ENCODE data around the gene CIAO2A.

Gene CIAO2A

GRCh38 chr15:64051093-64051402 is 42.6 kb downstream of the CIAO2A start:
- no peak overlapping the region for H3K27ac ChIP-seq (replicated peaks)
- TF ChIP-seq SPI1 (IDR thresholded peaks at IDR 0.05; ENCODE audit: borderline replicate concordance, low read depth) = no peak
- no peak for TF ChIP-seq POLR2AphosphoS5 (IDR thresholded peaks at IDR 0.05; ENCODE audit: low read depth)
- TF ChIP-seq, protein P1, sequence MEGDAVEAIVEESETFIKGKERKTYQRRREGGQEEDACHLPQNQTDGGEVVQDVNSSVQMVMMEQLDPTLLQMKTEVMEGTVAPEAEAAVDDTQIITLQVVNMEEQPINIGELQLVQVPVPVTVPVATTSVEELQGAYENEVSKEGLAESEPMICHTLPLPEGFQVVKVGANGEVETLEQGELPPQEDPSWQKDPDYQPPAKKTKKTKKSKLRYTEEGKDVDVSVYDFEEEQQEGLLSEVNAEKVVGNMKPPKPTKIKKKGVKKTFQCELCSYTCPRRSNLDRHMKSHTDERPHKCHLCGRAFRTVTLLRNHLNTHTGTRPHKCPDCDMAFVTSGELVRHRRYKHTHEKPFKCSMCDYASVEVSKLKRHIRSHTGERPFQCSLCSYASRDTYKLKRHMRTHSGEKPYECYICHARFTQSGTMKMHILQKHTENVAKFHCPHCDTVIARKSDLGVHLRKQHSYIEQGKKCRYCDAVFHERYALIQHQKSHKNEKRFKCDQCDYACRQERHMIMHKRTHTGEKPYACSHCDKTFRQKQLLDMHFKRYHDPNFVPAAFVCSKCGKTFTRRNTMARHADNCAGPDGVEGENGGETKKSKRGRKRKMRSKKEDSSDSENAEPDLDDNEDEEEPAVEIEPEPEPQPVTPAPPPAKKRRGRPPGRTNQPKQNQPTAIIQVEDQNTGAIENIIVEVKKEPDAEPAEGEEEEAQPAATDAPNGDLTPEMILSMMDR (IDR thresholded peaks at IDR 0.05; ENCODE audit: insufficient read depth, low read length) = no peak
- TF ChIP-seq GABPA (IDR thresholded peaks at IDR 0.05; ENCODE audit: low read depth) = no peak
- TF ChIP-seq, protein P2, sequence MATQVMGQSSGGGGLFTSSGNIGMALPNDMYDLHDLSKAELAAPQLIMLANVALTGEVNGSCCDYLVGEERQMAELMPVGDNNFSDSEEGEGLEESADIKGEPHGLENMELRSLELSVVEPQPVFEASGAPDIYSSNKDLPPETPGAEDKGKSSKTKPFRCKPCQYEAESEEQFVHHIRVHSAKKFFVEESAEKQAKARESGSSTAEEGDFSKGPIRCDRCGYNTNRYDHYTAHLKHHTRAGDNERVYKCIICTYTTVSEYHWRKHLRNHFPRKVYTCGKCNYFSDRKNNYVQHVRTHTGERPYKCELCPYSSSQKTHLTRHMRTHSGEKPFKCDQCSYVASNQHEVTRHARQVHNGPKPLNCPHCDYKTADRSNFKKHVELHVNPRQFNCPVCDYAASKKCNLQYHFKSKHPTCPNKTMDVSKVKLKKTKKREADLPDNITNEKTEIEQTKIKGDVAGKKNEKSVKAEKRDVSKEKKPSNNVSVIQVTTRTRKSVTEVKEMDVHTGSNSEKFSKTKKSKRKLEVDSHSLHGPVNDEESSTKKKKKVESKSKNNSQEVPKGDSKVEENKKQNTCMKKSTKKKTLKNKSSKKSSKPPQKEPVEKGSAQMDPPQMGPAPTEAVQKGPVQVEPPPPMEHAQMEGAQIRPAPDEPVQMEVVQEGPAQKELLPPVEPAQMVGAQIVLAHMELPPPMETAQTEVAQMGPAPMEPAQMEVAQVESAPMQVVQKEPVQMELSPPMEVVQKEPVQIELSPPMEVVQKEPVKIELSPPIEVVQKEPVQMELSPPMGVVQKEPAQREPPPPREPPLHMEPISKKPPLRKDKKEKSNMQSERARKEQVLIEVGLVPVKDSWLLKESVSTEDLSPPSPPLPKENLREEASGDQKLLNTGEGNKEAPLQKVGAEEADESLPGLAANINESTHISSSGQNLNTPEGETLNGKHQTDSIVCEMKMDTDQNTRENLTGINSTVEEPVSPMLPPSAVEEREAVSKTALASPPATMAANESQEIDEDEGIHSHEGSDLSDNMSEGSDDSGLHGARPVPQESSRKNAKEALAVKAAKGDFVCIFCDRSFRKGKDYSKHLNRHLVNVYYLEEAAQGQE (IDR thresholded peaks at IDR 0.05; ENCODE audit: insufficient replicate concordance, low read depth) = no peak
- no peaks in the 10 kb centered on the region for H3K27me3 ChIP-seq (ENCODE audit: insufficient read depth, poor library complexity, severe bottlenecking)
- DNase-seq (ENCODE audit: low read depth in 1 of 2, low spot score in 1 of 2) = no peak
- H3K4me3 ChIP-seq (replicated peaks; ENCODE audit: insufficient read depth, low read length) = no peak overlapping the region

DNA sequence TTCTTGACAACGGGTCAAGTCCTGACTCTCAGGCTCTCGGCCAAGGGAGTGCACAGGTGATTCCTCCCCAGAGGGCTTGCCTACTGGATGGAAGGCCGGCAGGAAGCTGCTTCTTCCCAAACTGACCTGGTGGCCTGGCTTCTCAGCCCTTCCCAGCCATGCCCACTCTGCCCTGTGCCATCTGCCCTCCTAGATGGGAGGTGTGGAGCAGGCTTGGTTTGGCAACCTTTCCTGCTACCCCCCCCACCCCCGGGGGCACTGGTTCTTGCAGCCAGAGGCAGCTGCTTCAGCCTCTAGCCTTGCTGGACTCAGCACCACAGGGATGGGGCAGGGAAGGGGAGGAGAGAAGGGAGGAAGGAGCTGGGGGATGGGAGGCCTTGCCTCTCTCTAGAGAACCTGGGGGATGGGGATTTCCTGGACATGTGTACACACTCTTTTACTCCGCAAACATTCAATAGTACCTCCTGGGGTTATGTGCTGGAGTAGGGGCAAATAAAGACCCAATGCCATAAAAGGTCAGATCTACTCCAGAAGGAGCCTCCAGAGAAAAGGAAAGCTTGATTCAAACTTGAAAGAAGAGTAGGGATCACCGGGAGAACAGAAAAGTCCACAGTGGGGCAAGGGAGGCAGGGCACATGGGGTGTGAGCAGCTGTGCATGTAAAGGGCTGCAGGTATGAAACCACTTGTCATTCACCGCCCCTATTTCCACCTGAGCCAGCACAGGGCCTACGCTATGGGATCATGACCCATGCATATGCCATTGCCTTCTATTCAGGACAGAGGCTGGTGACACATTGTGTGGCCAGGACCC is 43.2 kb downstream of the CIAO2A start:
- no peak for DNase-seq (ENCODE audit: low read depth in 1 of 2, low spot score in 1 of 2)
- Histone ChIP-seq H3K27ac (replicated peaks) (no peak overlapping the region), H3K4me3 (replicated peaks; ENCODE audit: insufficient read depth, low read length) (no peak overlapping the region), H3K27me3 (ENCODE audit: insufficient read depth, poor library complexity, severe bottlenecking) (no peaks in the 10 kb centered on the region)
- TF ChIP-seq SPI1 (IDR thresholded peaks at IDR 0.05; ENCODE audit: borderline replicate concordance, low read depth) (no peak), POLR2AphosphoS5 (IDR thresholded peaks at IDR 0.05; ENCODE audit: low read depth) (no peak), GABPA (IDR thresholded peaks at IDR 0.05; ENCODE audit: low read depth) (no peak)
- TF ChIP-seq, protein P2 (IDR thresholded peaks at IDR 0.05; ENCODE audit: insufficient replicate concordance, low read depth) = no peak
- TF ChIP-seq, protein P1 (IDR thresholded peaks at IDR 0.05; ENCODE audit: insufficient read depth, low read length) = no peak

DNA sequence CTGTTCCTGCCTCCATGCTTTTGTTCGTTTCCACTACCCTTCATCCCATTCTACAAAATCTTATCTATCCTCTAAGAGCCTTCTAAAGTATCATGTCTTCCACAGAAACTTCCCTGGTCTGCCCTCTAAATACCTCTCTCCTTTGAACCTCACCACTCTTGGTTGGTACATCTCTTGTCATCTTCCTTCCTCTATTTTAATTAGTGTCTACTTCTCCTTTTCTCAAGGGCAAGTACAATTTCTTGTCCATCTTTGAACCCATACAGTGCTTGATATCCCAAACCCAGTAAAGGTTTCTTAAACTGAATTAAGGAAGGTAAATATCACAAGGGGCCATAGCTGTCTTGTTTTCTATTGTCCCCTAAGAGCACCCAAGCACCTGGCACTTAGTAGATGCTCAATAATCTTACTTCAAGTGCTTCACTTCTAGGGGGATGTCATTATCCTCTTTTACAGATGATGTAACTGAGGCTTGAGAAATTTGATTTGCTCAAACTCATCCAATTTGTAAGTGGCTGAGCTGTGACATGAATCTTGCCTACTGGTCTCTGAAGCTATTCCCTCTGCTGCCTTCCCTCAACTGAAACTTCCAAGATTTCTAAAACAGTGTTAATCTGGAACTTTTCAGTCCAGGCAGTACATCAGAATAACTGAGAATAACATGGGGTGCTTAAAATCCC is 44.7 kb downstream of the CIAO2A start:
- no peaks in the 10 kb centered on the region for H3K27me3 ChIP-seq (ENCODE audit: insufficient read depth, poor library complexity, severe bottlenecking)
- H3K27ac ChIP-seq (replicated peaks) = peak overlapping the region; percentile 15; the same call in 1 of the 2 replicates
- no peak overlapping the region for H3K4me3 ChIP-seq (replicated peaks; ENCODE audit: insufficient read depth, low read length)
- DNase-seq (ENCODE audit: low read depth in 1 of 2, low spot score in 1 of 2) = peak in 1 of 2 experiments; percentile 58
- TF ChIP-seq, protein P1 (IDR thresholded peaks at IDR 0.05; ENCODE audit: insufficient read depth, low read length) = no peak
- no peak for TF ChIP-seq GABPA (IDR thresholded peaks at IDR 0.05; ENCODE audit: low read depth)
- TF ChIP-seq SPI1 (IDR thresholded peaks at IDR 0.05; ENCODE audit: borderline replicate concordance, low read depth) = peak; percentile 35; the same call in 1 of the 2 replicates
- no peak for TF ChIP-seq POLR2AphosphoS5 (IDR thresholded peaks at IDR 0.05; ENCODE audit: low read depth)
